GM12891 (cell line): ENCODE results near the gene EPS8L3.

ENCODE experiments used
- POLR2A ChIP-seq: IDR thresholded peaks from 2 replicates; pipeline ENCODE4 v1.6.1; 2011; ENCODE audit warnings: low read depth, low read length, control low read depth
- POLR2AphosphoS5 ChIP-seq: IDR thresholded peaks from 2 replicates; pipeline ENCODE4 v1.6.1; 2011; ENCODE audit warnings: low read depth, low read length, control low read depth

GRCh38 chr1:109765483-109765815 is 1.7 kb upstream of the EPS8L3 start:
- no peak for TF ChIP-seq POLR2A
- no peak for TF ChIP-seq POLR2AphosphoS5
